Thymus (tissue), 11 donors: Measurements from ENCODE around the gene UGT1A10. TPM values are rescaled to one million over a fixed set of nuclear protein-coding genes. Genes with fewer than 3 reads are reported as not detected.

ENCODE experiments used
- DNase-seq, 9 donors: peaks; one replicate each; pipeline ENCODE4 v3.0.0-alpha.2; 2013; ENCODE audit warnings: low spot score in 9 of 9, low read depth in 6 of 9, missing footprints in 1 of 9
- H3K27ac ChIP-seq, 2 donors: one replicate each; pipeline ENCODE4 v1.5.1; 2013; ENCODE audit warnings: control low read depth in 1 of 2, low read depth in 1 of 2, low read length in 1 of 2, mild to moderate bottlenecking in 1 of 2, moderate library complexity in 1 of 2
- H3K27me3 ChIP-seq, 2 donors: one replicate each; pipeline ENCODE4 v1.5.1; 2013; ENCODE audit warnings: low read length in 1 of 2; ENCODE audit not compliant: control insufficient read depth in 2 of 2, insufficient read depth in 1 of 2
- H3K36me3 ChIP-seq, 2 donors: one replicate each; pipeline ENCODE4 v1.5.1; 2013; ENCODE audit warnings: low read length in 1 of 2, mild to moderate bottlenecking in 1 of 2, moderate library complexity in 1 of 2; ENCODE audit not compliant: control insufficient read depth in 2 of 2, insufficient read depth in 2 of 2
- H3K4me1 ChIP-seq, 2 donors: one replicate each; pipeline ENCODE4 v1.5.1; 2013; ENCODE audit warnings: low read length in 2 of 2; ENCODE audit not compliant: control insufficient read depth in 2 of 2, insufficient read depth in 2 of 2
- H3K4me3 ChIP-seq, 2 donors: one replicate each; pipeline ENCODE4 v1.5.1; 2013; ENCODE audit warnings: low read length in 2 of 2, control low read depth in 1 of 2, mild to moderate bottlenecking in 1 of 2
- H3K9me3 ChIP-seq, 2 donors: one replicate each; pipeline ENCODE4 v1.5.1; 2013; ENCODE audit warnings: low read length in 1 of 2, mild to moderate bottlenecking in 1 of 2; ENCODE audit not compliant: control insufficient read depth in 2 of 2, insufficient read depth in 1 of 2
- WGBS: extraction: QIAGEN DNeasy Blood & Tissue Kit; methylation state at CpG from one replicate; pipeline ENCODE4 v1.1.7; 2013; 5-methylcytosine and 5-hydroxymethylcytosine counted together
- polyA plus RNA-seq: library from polyadenylated mRNA; stranded (reverse); fragments of 200-250 nt; gene quantifications from one replicate; pipeline ENCODE4 v1.2.3, GENCODE V29; 2013
- total RNA-seq: library from RNA; stranded (reverse); fragments of 120-200 nt; gene quantifications from one replicate; pipeline ENCODE4 v1.2.4, GENCODE V29; 2013
- donor health status: healthy.

UGT1A10 gene
- total and polyA plus RNA-seq, 2 donors, result 0.09 to 0.39 TPM

DNA sequence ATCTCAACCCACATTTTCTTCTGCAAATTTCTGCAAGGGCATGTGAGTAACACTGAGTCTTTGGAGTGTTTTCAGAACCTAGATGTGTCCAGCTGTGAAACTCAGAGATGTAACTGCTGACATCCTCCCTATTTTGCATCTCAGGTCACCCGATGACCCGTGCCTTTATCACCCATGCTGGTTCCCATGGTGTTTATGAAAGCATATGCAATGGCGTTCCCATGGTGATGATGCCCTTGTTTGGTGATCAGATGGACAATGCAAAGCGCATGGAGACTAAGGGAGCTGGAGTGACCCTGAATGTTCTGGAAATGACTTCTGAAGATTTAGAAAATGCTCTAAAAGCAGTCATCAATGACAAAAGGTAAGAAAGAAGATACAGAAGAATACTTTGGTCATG is 131.8 kb downstream of the UGT1A10 start:
- no peak for DNase-seq
- no peak overlapping the region for H3K27ac ChIP-seq
- H3K4me3 ChIP-seq, result no peak overlapping the region
- 78% methylated on average over 4 of the region's 4 CpGs for WGBS
- no peaks in the 10 kb centered on the region for H3K4me1 ChIP-seq
- no peaks in the 10 kb centered on the region for H3K9me3 ChIP-seq
- no peaks in the 10 kb centered on the region for H3K27me3 ChIP-seq
- H3K36me3 ChIP-seq, result no peaks in the 10 kb centered on the region

DNA sequence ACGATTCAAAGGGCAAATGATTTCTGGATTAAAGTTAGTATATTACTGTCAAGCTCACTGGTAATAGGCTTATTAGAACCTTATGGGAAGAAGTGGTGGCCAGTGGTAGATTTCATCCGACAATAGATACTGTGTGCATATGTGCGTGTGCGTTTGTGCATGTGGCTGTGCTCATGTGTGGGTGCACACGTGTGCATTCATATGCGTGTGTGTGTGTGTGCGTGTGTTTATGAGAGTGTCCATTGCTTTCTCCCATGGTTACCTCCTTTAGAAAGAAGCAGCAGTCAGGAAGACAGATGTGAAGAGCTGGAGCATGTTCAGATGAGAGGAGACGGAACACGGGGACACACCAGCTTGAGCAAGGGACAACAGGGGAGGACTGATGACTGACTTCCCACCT is 133.0 kb downstream of the UGT1A10 start:
- no peaks in the 10 kb centered on the region for H3K4me1 ChIP-seq
- 96% methylated on average over 9 of the region's 9 CpGs for WGBS
- no peak overlapping the region for H3K27ac ChIP-seq
- H3K27me3 ChIP-seq, result no peaks in the 10 kb centered on the region
- DNase-seq, result no peak
- H3K9me3 ChIP-seq, result no peaks in the 10 kb centered on the region
- no peak overlapping the region for H3K4me3 ChIP-seq
- no peaks in the 10 kb centered on the region for H3K36me3 ChIP-seq

DNA sequence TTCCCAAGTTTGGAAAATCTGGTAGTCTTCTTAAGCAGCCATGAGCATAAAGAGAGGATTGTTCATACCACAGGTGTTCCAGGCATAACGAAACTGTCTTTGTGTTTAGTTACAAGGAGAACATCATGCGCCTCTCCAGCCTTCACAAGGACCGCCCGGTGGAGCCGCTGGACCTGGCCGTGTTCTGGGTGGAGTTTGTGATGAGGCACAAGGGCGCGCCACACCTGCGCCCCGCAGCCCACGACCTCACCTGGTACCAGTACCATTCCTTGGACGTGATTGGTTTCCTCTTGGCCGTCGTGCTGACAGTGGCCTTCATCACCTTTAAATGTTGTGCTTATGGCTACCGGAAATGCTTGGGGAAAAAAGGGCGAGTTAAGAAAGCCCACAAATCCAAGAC is 135.9 kb downstream of the UGT1A10 start:
- Histone ChIP-seq H3K4me1 (no peaks in the 10 kb centered on the region), H3K27ac (no peak overlapping the region), H3K36me3 (no peaks in the 10 kb centered on the region), H3K4me3 (no peak overlapping the region), H3K27me3 (no peaks in the 10 kb centered on the region), H3K9me3 (no peaks in the 10 kb centered on the region)
- no peak for DNase-seq
- 95% methylated on average over 16 of the region's 16 CpGs for WGBS

DNA sequence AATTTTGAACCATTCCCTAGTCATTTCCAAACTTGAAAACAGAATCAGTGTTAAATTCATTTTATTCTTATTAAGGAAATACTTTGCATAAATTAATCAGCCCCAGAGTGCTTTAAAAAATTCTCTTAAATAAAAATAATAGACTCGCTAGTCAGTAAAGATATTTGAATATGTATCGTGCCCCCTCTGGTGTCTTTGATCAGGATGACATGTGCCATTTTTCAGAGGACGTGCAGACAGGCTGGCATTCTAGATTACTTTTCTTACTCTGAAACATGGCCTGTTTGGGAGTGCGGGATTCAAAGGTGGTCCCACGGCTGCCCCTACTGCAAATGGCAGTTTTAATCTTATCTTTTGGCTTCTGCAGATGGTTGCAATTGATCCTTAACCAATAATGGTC is 136.3 kb downstream of the UGT1A10 start:
- H3K27ac ChIP-seq, result no peak overlapping the region
- DNase-seq, result no peak
- WGBS, result 74% methylated on average over 5 of the region's 5 CpGs
- no peaks in the 10 kb centered on the region for H3K9me3 ChIP-seq
- H3K36me3 ChIP-seq, result no peaks in the 10 kb centered on the region
- H3K4me1 ChIP-seq, result no peaks in the 10 kb centered on the region
- H3K4me3 ChIP-seq, result no peak overlapping the region
- no peaks in the 10 kb centered on the region for H3K27me3 ChIP-seq

DNA sequence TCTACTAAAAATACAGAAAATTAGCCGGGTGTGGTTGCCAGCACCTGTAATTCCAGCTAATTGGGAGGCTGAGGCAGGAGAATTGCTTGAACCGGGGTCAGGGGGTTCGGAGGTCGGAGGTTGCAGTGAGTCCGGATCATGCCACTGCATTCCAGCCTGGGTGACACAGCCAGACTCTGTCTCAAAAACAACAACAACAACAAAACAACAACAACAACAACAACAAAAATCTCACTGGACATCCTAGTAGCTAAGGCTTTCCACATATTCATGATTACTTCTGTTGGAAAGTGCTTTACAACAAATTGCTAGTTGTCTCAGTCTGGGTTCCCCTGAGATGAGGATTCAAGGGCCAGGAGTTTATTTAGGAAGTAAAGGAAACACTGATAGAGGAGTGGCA is 137.6 kb downstream of the UGT1A10 start:
- no peak for DNase-seq
- H3K27ac ChIP-seq, result no peak overlapping the region
- H3K4me3 ChIP-seq, result no peak overlapping the region
- H3K9me3 ChIP-seq, result no peaks in the 10 kb centered on the region
- WGBS, result 97% methylated on average over 5 of the region's 5 CpGs
- no peaks in the 10 kb centered on the region for H3K27me3 ChIP-seq
- no peaks in the 10 kb centered on the region for H3K4me1 ChIP-seq
- no peaks in the 10 kb centered on the region for H3K36me3 ChIP-seq

DNA sequence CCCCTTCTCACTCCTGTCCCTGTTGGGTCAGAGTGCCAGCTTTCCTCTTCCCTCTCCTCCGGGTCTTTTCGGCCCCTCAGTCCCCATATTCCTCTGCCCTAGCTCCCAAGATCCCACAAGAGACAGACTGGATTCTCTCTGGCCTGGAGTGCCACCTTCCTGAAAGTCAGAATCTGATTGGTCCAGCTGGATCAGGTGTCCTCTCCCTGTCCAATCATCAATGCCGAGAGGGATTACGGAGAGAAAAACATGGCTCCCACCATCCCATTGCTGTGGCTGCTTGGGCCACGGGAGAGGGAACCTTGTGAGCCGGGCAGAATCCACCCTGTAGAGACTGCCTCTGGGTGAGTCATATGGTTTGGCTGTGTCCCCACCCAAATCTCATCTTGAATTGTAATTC is 139.2 kb downstream of the UGT1A10 start:
- Histone ChIP-seq H3K4me3 (no peak overlapping the region), H3K27me3 (no peaks in the 10 kb centered on the region), H3K36me3 (no peaks in the 10 kb centered on the region), H3K27ac (no peak overlapping the region), H3K9me3 (no peaks in the 10 kb centered on the region), H3K4me1 (no peaks in the 10 kb centered on the region)
- DNase-seq, result no peak
- 97% methylated on average over 6 of the region's 6 CpGs for WGBS

DNA sequence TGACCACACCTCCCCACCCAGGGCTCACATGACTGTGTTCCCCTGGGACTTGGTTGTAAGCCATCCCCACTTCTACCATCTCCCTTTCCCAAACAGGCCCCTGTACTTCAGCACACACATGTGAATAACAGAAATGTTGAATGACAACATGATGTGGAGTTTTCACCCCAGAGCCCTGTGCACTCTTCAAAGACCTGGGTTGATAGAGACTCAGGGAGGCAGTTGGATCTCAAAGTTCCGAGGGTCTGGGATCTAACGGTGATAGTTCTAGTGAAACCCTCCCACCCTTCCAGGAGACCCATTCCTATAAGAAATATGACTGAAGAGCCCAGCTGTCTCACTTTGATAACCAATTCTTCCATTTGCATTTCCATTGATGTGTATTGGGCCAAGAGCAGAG is 141.8 kb downstream of the UGT1A10 start, which contains the start of gene MROH2A:
MROH2A (plus strand) TSS at position 301 of the 400 bp plus-strand sequence. CDS start 1,029 bp downstream, outside the sequence.
- no peaks in the 10 kb centered on the region for H3K9me3 ChIP-seq
- 94% methylated on average over 2 of the region's 2 CpGs for WGBS
- no peaks in the 10 kb centered on the region for H3K27me3 ChIP-seq
- H3K27ac ChIP-seq, result no peak within 1 kb of the TSS
- no peaks in the 10 kb centered on the region for H3K4me1 ChIP-seq
- DNase-seq, result no peak
- no peak within 1 kb of the TSS for H3K4me3 ChIP-seq
- no peaks in the 10 kb centered on the region for H3K36me3 ChIP-seq

DNA sequence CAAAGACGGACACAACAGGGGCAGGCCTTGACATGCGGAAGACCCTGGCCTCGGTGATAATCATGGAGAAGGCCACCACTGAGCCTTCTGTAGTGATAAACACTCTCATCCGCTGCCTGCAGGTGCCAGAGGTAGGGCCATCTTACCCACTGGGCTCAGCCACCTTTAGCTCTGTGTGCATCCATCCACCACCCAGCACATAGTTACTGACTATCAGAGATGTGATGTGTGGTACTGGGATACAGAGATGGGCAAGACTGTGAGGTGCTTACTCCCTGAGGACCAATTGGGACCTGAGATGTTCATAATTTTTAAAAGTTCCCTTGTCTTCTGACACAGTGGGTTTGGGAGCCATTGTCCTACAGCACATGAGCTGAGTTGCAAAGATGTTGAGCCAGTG is 143.5 kb downstream of the UGT1A10 start:
- Histone ChIP-seq H3K4me1 (no peaks in the 10 kb centered on the region), H3K36me3 (no peaks in the 10 kb centered on the region), H3K9me3 (no peaks in the 10 kb centered on the region), H3K4me3 (no peak overlapping the region), H3K27ac (no peak overlapping the region), H3K27me3 (no peaks in the 10 kb centered on the region)
- DNase-seq, result no peak
- WGBS, result 96% methylated on average over 4 of the region's 4 CpGs

DNA sequence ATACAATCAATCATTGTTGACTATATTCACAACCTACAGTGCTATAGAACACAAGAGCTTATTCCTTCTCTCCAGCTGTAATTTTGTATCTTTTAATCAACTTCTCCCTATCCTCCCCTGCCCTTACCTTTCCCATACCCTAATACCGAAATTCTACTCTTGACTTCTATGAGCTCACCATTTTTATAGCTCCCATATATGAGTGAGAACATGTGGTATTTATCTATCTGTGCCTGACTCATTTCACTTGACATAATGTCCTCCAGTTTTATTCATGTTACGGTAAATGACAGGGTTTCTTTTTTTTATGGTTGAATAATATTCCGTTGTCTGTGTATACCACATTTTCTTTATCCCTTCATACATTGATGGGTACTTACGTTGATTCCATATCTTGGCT is 144.5 kb downstream of the UGT1A10 start:
- WGBS, result 96% methylated on average over 4 of the region's 4 CpGs
- Histone ChIP-seq H3K36me3 (no peaks in the 10 kb centered on the region), H3K4me1 (no peaks in the 10 kb centered on the region), H3K4me3 (no peak overlapping the region), H3K27ac (no peak overlapping the region), H3K27me3 (no peaks in the 10 kb centered on the region), H3K9me3 (no peaks in the 10 kb centered on the region)
- DNase-seq, result no peak

DNA sequence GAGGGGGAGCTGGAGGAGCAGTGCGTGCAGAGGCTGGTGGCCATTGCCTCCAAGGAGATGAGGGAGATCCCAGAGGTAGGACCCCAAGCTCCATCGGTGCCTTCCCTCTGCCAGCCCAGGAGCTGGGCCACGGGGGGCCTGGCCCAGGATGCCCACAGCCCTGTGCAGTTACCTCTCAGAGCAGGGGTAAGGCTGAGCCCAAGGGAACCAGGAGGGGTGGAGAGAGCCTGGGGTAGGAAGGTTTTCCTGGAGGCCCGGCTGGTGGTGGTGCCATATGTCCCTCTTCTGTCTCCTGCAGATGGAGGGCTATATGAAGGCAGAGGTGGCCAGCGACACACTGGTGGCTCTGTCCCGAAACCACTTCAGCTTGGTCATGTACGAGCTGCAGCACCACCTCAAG is 153.3 kb downstream of the UGT1A10 start:
- Histone ChIP-seq H3K27me3 (no peaks in the 10 kb centered on the region), H3K4me1 (no peaks in the 10 kb centered on the region), H3K4me3 (no peak overlapping the region), H3K9me3 (no peaks in the 10 kb centered on the region), H3K27ac (no peak overlapping the region), H3K36me3 (no peaks in the 10 kb centered on the region)
- no peak for DNase-seq
- 96% methylated on average over 7 of the region's 7 CpGs for WGBS
